Measurements from ENCODE around the gene SELENBP1.
"Not testable (repeated sequence)": the region's sequence is repeated elsewhere in the genome, so short reads cannot be mapped to it uniquely, and the experiment has no call there.

Gene SELENBP1

DNA sequence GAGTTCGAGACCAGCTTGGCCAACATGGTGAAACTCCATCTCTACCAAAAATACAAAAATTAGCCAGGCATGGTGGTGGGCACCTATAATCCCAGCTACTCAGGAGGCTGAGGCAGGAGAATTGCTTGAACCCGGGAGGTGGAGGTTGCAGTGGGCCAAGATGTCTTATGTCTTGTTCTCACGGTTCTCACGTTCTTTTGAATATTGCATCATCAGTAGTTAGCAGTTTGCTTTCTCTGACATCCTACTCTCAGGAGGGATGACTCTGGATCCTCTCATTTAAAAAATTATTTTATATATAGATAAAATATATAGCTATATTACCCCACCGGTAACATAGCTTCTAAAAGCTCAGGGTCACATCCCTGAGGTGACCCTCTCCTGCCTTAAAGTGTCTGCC is 23.8 kb upstream of the SELENBP1 start:
- DNase-seq (ENCODE audit: low spot score in 2 of 2); H3K4me3 Mint-ChIP-seq; ATAC-seq; H3K27ac Mint-ChIP-seq; H3K9me3 Mint-ChIP-seq: not testable (repeated sequence)
- Mint-ChIP-seq H3K36me3 (peaks cover 23% of the 10 kb centered on the region), H3K4me1 (peaks cover 23% of the 10 kb centered on the region)

DNA sequence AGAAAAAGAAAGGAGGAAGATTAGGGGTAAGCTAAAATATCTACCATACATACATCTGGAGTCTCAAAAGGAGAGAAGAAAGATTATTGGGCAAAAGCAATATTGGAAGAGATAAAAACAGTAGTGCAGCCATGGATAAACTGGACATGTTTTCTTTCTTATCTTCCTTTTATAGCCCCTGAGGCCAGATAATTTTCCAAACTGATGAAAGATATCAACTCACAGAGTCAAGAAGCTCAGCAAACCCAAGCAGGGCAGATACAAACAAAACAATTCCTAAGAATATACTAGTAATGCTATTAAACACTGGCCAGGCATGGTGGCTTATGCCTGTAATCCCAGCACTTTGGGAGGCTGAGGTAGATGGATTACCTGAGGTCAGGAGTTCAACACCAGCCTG is 21.1 kb upstream of the SELENBP1 start:
- H3K4me1 Mint-ChIP-seq: no peaks in the 10 kb centered on the region
- no peak overlapping the region for H3K4me3 Mint-ChIP-seq
- H3K9me3 Mint-ChIP-seq: no peaks in the 10 kb centered on the region
- no peaks in the 10 kb centered on the region for H3K36me3 Mint-ChIP-seq
- no peak for ATAC-seq
- DNase-seq (ENCODE audit: low spot score in 2 of 2): no peak
- H3K27ac Mint-ChIP-seq: no peak overlapping the region

DNA sequence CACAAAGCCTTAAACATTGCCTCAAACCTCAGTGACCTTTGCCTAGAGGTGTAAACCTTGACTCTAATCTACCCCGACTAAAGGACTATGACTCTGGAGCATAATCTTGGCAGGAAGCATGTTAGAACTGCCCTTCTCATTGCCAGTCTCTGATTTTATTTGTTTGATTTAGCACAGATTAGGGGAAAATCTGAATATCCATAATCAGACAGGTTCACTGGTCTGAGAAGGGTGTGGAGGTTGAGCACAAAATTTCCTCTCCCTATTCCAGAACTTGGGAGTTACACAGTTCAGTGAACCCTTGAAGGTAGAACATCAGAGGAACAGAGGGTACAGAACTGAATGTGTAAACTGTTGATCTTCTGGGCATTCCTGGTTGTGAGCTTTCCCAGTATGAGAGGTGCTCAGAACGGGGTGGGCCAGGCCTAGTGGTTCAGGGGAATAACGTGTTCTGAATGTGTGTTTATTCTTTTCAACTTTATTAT is 18.6 kb upstream of the SELENBP1 start:
- Mint-ChIP-seq H3K27ac (no peak overlapping the region), H3K4me1 (no peaks in the 10 kb centered on the region), H3K36me3 (no peaks in the 10 kb centered on the region), H3K9me3 (no peaks in the 10 kb centered on the region), H3K4me3 (no peak overlapping the region)
- ATAC-seq (no peak), DNase-seq (ENCODE audit: low spot score in 2 of 2) (no peak)

DNA sequence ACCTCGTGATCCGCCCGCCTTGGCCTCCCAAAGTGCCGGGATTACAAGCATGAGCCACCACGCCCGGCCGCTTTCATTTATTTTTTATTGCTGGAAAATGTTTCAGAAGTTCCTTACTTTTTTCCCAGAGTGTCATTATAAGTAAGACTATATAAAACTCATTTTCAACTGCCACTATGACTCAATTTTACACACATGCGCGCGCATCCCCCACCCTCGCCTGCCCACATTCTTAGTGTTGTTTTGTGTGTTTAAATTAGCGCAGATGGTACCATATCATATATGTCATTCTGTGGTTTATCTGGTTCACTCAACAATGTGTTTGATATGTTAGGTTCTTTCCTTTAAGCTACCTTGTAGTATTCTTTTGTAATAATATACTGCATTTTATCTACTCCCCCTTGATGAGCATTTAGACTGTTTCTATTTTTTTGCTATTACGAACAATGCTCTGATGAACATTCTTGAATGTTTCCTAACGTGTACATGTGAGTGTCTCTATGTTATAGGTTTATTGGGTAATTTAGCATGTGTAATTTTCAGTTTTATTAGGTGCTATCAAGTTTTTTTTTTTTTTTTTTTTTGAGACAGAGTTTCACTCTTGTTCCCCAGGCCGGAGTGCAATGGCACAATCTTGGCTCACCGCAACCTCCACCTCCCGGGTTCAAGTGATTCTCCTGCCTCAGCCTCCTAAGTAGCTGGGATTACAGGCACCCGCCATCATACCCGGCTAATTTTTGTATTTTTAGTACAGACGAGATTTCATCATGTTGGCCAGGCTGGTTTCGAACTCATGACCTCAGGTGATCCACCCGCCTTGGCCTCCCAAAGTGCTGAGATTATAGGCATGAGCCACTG is 17.9 kb upstream of the SELENBP1 start:
- H3K36me3 Mint-ChIP-seq; H3K9me3 Mint-ChIP-seq; H3K4me3 Mint-ChIP-seq; DNase-seq (ENCODE audit: low spot score in 2 of 2); H3K4me1 Mint-ChIP-seq; H3K27ac Mint-ChIP-seq; ATAC-seq: not testable (repeated sequence)

DNA sequence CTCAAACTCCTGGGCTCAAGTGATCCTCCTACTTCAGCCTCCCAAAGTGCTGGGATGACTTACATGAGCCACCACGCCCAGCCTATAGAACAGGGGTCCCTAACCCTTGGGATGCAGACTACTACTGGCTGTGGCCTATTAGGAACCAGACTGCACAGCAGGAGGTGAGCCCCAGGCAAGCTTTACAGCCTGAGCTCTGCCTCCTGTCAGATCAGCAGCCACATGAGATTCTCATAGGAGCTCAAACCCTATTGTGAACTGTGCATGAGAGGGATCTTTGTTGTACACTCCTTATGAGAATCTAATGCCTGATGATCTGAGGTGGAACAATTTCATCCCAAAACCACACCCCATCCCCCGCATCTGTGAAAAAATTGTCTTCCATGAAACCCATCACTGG is 13.5 kb upstream of the SELENBP1 start:
- no peak overlapping the region for H3K27ac Mint-ChIP-seq
- H3K9me3 Mint-ChIP-seq: no peaks in the 10 kb centered on the region
- H3K4me1 Mint-ChIP-seq: no peaks in the 10 kb centered on the region
- H3K4me3 Mint-ChIP-seq: no peak overlapping the region
- no peak for DNase-seq (ENCODE audit: low spot score in 2 of 2)
- H3K36me3 Mint-ChIP-seq: no peaks in the 10 kb centered on the region
- no peak for ATAC-seq

DNA sequence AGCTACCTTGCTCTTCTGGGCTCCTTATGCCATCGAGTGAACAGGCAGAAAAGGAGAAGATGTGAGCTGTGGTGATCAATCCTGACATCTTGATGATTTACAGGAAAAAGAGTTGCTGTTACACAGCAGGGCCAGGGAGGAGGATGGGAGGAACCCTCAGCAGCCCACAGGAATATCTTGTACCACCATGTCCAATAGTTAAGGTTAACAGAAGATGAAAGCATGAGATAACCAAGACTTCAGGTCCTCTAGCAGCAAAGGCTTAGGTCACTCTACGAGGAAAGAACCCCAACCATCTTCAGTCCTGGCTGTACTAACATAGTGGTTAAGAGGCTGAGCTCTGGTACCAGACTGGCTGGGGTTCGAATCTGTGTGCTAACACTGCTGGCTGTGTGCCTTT is 12.1 kb upstream of the SELENBP1 start:
- no peak for ATAC-seq
- Mint-ChIP-seq H3K4me3 (no peak overlapping the region), H3K9me3 (no peaks in the 10 kb centered on the region), H3K27ac (no peak overlapping the region), H3K36me3 (no peaks in the 10 kb centered on the region), H3K4me1 (no peaks in the 10 kb centered on the region)
- no peak for DNase-seq (ENCODE audit: low spot score in 2 of 2)

DNA sequence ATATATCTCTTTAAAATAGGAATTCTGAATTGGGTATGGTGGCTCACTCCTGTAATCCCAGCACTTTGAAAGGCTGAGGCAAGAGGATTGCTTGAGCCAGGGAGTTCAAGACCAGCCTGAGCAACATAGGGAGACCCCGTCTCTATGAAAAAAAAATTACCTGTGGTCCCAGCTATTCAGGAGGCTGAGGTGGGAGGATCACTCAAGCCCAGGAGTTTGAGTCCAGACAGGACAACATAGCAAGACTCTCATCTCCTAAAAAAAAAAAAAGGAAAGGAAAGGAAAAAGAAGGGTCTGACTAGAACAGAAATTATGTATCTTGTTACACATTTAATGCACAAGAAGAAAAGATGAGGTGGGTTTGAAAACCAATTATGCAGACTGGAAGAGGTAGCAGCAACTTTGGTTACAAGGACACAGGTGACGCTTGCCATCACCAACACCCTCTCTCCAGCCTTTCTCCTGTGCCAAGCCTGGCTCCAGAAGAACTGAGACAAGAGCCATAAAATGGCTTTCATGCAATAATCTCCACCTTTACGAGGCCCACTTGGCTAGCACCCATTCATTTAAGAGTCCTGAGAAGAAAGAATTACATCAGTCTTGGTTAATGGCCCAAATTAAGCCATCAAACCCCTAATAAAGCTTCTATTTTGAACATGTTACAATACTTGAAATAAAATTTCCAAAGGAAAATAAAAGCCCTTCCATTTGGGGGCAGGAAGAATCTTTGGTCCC is 4.8 kb upstream of the SELENBP1 start:
- no peak overlapping the region for H3K27ac Mint-ChIP-seq
- ATAC-seq (no peak), DNase-seq (ENCODE audit: low spot score in 2 of 2) (no peak)
- no peaks in the 10 kb centered on the region for H3K9me3 Mint-ChIP-seq
- no peak overlapping the region for H3K4me3 Mint-ChIP-seq
- H3K36me3 Mint-ChIP-seq: no peaks in the 10 kb centered on the region
- no peaks in the 10 kb centered on the region for H3K4me1 Mint-ChIP-seq

DNA sequence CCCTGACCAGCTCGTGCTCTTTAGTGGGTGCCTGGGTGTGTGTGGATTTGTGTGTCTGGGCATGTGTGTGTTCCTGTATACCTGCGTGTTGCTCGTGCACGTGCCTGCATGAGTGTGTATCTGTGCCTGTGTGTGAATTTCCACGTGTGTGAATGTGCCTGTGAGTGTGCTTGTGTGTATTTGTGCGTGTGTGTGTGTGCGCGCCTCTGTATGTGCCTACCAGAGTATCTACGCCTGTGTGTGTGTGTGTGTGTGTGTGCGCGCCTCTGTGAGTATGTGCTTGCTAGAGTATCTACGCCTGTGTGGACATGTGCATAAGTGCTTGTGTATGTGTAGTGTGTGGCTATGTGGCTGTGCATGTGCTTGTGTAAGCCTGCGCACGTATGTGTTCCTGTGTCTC is 691 bp upstream of the SELENBP1 start:
- H3K9me3 Mint-ChIP-seq: no peaks in the 10 kb centered on the region
- no peak overlapping the region for H3K27ac Mint-ChIP-seq
- DNase-seq (ENCODE audit: low spot score in 2 of 2): no peak
- ATAC-seq: no peak
- H3K4me3 Mint-ChIP-seq: no peak overlapping the region
- H3K4me1 Mint-ChIP-seq: no peaks in the 10 kb centered on the region
- no peaks in the 10 kb centered on the region for H3K36me3 Mint-ChIP-seq

DNA sequence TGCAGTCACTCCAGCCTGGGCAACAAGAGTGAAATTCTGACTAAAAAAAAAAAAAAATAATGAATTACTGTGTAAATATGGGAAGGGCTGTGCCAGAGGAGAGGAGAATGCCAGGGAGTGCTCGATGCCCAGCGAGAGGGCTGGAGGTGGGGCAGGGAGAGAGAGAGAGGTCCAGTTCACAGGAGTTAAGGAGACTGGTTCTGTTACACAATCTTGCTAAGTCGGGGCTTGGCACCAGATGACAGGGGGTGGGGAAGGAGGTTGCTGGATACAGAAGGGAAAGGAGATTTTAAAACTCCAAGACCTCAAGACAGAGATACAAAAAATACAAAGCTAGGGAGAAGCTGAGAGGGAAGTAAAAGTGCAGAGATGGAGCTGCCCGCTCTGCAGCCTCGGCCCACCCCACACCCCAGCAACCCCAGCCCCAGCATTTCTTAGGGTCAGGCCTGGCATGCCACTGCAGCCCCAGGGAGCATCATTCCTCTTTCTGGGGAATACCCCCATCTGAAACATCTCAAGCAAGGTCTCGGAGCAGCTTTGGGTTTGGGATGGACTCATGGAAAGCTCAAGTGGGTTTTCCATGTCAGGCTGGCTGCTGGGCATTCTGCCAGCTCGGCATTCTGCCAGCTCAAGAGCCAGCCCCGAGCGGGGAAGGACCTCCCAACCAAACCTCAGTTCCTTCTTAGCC is 991 bp downstream of the SELENBP1 start:
- Mint-ChIP-seq H3K27ac (no peak overlapping the region), H3K36me3 (no peaks in the 10 kb centered on the region), H3K4me3 (no peak overlapping the region), H3K4me1 (no peaks in the 10 kb centered on the region), H3K9me3 (no peaks in the 10 kb centered on the region)
- no peak for DNase-seq (ENCODE audit: low spot score in 2 of 2)
- ATAC-seq: no peak

DNA sequence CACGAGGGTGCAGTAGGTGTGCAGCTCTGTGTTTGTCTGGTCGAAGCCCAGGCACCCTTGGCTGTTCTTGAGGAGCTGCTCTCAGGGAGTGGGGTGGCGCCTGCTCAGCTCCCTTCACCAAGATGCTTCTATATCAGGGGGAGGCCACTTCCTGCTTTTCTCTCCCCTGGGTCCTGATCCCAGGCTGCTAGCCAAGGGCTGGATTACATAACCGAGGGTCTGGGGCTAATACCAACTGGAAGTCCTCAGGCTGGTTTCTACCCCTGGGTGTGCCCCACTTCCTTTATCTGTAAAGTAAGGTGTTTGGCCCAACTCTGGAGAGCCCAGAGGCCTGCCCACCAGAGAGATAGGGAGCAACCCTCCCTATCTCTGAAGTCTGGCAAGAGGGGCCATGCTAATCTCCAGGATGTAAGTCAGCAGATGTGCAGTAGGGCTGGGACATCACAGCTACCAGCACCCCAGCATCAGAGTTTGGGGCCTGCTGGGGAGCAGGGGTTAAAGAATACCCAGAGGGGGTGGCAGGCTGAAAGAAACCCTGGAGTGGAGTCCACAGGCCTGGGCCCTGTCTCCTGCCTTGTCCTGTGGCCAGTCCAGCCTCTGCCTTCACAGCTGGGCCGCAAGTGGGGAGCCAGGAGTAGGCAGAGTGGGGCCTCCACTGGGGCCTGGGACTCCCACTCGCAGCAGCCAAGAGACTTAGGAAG is 2.1 kb downstream of the SELENBP1 start:
- H3K36me3 Mint-ChIP-seq: no peaks in the 10 kb centered on the region
- H3K9me3 Mint-ChIP-seq: no peaks in the 10 kb centered on the region
- DNase-seq (ENCODE audit: low spot score in 2 of 2): no peak
- H3K27ac Mint-ChIP-seq: peak overlapping the region; percentile 23
- no peak for ATAC-seq
- no peak overlapping the region for H3K4me3 Mint-ChIP-seq
- no peaks in the 10 kb centered on the region for H3K4me1 Mint-ChIP-seq

DNA sequence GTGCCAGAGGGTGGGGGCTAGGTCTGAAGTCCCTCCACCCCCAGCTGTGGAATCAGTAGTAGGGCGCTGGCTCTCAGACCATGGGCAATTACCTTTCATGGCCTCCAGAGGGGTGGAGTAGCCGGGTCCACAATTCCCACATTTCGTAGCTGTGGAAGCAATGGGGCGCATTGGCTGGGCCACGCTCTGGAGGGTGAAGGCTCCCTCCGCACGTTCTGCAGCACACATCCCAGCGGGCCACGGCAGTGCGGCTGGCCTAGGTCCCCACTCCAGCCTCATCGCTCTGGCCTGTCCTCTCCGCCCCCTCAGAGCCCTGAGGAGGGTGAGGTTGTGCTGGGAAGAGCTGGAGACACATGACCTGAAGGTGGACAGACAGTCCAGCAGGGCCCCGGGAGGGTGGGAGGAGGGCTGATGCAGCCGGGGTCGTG is 2.9 kb downstream of the SELENBP1 start:
- Mint-ChIP-seq H3K27ac (no peak overlapping the region), H3K36me3 (no peaks in the 10 kb centered on the region), H3K4me1 (no peaks in the 10 kb centered on the region), H3K4me3 (no peak overlapping the region), H3K9me3 (no peaks in the 10 kb centered on the region)
- no peak for ATAC-seq
- DNase-seq (ENCODE audit: low spot score in 2 of 2): no peak

DNA sequence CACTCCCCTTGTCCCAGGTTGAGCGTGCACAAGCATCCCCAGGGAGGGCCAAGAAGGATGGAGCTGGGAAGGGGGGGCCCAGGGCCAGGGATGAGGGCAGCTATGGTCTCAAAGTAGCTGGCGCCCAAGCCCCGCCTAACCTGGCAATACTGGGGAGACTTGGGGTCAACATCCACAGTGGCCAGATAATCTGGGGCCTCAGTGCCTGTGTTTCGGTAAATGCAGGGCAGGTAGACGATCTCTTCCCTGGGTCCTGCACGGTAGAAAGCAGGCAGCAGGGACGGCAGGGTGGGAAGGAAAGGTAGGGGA is 3.2 kb downstream of the SELENBP1 start:
- no peak for ATAC-seq

DNA sequence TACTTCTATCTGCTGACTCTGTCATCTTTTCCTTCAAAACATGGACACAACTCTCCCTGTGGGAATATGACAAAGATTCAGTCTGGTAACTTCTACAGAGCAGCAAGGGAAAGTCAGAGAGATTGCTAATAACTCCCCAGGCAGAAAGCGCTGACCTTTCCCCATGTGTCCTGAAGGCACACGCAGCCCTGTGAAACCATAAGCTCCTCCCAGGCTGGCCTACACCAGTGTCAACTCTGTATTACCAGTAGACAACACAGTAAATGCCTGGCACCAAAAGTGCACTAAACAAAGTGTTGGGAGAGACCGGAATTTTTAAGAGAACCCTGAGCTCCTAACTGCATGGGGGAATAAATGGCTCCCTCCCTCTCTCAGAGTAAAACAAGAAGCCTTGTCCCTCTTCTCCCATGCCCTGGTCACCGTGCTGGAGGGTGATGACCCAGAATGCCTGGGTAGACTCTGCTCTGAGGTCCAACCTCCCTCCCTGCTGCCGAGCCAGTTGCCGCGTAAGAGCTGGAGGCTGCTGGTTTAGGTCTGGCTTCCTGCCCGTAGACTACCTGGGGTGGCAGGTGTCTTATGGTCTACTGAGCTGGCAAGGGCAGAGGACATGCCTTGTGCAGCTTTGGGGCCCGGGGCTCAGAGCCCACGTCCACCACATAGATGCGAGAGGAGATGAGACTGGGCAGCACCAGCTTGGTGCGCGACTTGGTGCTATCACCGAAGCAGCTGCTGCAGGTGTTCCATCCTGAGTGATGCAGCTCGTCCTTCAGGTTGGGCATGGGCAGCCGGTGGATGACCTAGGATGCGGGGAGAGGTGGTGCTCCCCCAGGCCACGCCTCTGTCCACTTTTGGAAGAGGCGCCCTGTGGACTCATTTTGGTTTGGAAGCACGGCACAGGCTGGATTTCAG is 3.9 kb downstream of the SELENBP1 start:
- Mint-ChIP-seq H3K4me3 (no peak overlapping the region), H3K27ac (no peak overlapping the region), H3K4me1 (no peaks in the 10 kb centered on the region), H3K9me3 (no peaks in the 10 kb centered on the region), H3K36me3 (no peaks in the 10 kb centered on the region)
- DNase-seq (ENCODE audit: low spot score in 2 of 2) (no peak), ATAC-seq (no peak)

More for the DNA sequence above, 3.2 kb downstream of the SELENBP1 start:
- H3K9me3 Mint-ChIP-seq: no peaks in the 10 kb centered on the region
- no peaks in the 10 kb centered on the region for H3K4me1 Mint-ChIP-seq
- no peaks in the 10 kb centered on the region for H3K36me3 Mint-ChIP-seq
- no peak overlapping the region for H3K27ac Mint-ChIP-seq
- H3K4me3 Mint-ChIP-seq: no peak overlapping the region
- DNase-seq (ENCODE audit: low spot score in 2 of 2): no peak

DNA sequence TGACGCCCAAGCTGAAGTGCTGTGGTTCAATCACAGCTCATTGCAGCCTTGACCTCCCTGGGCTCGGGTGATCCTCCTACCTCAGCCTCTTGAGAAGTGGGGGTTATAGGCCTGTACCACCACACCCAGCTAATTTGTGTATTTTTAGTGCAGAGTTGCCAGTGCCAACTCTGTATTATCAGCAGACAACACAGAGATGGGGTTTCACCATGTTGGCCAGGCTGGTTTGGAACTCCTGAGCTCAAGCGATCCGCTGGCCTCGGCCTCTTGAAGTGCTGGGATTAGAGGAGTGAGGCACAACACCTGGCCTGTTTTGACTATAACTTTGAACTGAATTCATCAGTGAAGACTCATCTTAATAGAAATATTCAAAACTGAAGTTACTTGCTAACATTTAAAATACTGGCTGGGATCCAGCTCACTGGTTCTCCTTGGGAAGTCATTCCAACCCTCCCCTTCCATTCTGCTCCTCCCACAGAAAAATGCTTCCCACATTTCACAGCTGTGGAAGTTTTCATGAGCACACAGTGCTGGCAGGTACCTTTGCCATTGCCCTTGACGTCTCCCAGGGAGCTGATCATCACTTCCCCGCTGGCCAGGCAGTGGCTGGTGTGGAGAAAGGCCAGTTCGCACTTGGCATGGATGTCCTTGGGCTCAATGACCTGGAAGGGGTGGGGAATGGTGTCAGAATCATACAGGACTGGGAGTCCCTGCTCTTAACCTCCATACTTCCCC is 4.7 kb downstream of the SELENBP1 start:
- H3K9me3 Mint-ChIP-seq: no peaks in the 10 kb centered on the region
- no peak for DNase-seq (ENCODE audit: low spot score in 2 of 2)
- no peaks in the 10 kb centered on the region for H3K4me1 Mint-ChIP-seq
- no peak overlapping the region for H3K27ac Mint-ChIP-seq
- no peak for ATAC-seq
- no peak overlapping the region for H3K4me3 Mint-ChIP-seq
- no peaks in the 10 kb centered on the region for H3K36me3 Mint-ChIP-seq

All from stimulated activated effector memory CD8-positive, alpha-beta T cell treated with anti-CD3 and anti-CD28 coated beads, Interleukin-12 subunit alpha, Interleukin-12 subunit beta, amount 100 ng/mL, for 72 hours (primary cell).